HG02642 (cell line): ENCODE measurements around the gene ADA.

ENCODE experiments used
- ATAC-seq: cut with Tn5 transposase; IDR thresholded peaks from one replicate; pipeline ENCODE4 v1.9.1; 2021; ENCODE audit warnings: mild to moderate bottlenecking; ENCODE audit not compliant: unreplicated experiment, poor library complexity

Gene ADA

GRCh38 chr20:44587035-44587980 lies 64.2 kb downstream of the ADA start:
- ATAC-seq, result no peak

GRCh38 chr20:44586289-44586911 lies 65.1 kb downstream of the ADA start:
- ATAC-seq, result peak; percentile 73

DNA sequence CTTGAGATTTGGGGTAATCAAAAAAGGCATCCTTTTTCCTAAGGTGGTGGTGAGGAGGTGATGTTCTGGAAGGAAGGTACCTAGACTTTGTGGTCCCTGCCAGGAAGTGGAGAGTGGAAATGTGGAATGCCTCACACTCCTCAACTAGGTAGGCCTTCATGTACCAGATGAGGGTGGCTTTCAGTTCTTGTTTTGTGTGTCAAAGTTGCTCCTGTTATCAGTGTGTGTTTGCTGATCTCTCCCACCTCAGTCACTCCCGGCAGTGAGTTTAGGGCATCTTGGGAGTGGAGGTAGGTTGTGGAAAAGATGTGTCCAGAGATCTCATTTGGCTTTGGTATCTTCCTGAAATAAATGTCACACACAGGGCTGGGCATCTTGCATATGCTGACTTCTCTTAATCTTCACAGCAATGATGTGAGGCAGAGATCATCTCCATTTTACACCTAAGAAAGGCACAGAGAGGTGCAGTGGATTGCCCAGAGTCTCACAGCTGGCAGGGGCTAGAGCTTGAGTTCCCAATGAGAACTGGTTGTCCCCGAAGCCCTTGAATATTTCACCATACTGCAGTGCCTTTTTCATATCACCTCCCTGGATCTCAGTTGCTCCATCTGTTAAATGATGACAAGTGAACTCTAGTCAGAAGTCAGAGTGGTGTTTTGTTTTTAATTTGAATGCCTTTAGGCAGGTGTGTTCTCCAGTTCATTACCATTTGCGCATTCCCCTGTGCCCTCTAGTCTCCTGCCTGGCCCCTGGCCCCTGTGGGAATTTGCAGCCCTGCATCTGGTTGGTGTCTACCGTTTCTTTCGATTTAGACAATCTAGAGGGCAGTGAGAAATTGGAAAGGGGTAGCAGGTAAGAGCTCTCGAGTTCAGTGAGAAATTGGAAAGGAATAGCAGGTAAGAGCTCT lies 66.2 kb downstream of the ADA start:
- no peak for ATAC-seq

GRCh38 chr20:44584162-44584561 lies 67.3 kb downstream of the ADA start:
- no peak for ATAC-seq

- no peak for ATAC-seq
Measured at GRCh38 chr20:44583157-44583556, 68.3 kb downstream of the ADA start.

- ATAC-seq, result no peak
Measured at GRCh38 chr20:44582311-44583025, 69.0 kb downstream of the ADA start, which contains the start of gene PKIG. TSS of gene PKIG (plus strand) at chr20:44582579. CDS start at chr20:44614557, 31,978 bp downstream.

- ATAC-seq, result no peak
Measured at GRCh38 chr20:44581515-44581914, 70.0 kb downstream of the ADA start.

DNA sequence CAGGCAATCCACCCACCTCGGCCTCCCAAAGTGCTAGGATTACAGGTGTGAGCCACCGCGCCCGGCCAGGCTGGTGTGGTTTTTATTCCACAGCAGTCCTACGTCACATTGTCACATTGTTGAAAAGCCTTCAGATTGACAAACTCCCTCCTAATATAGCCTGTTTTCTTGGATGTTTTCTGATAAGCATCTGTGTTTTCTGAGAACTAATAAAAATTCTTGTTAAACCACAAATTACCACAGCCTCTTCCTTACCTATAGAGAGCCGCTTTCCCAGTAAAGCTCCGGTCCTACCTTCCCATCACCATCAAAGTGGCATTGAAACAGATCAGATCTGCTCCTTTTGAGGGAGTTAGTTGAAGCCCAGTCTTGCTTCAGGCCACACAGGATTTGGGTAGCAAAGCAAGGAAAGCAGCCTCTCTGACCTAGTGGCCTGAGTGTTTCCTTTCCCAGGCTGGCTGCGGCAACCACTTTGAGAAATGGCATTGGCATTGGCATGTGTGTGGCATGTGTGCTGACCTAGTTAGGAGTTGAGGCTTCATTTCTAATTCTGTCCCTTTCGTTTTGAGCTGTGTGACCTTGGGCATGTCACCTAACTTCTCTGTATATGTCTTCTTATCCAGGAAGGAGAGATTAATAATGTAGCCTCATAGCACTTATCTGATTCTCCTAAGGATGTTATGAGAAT lies 70.8 kb downstream of the ADA start:
- ATAC-seq, result no peak

DNA sequence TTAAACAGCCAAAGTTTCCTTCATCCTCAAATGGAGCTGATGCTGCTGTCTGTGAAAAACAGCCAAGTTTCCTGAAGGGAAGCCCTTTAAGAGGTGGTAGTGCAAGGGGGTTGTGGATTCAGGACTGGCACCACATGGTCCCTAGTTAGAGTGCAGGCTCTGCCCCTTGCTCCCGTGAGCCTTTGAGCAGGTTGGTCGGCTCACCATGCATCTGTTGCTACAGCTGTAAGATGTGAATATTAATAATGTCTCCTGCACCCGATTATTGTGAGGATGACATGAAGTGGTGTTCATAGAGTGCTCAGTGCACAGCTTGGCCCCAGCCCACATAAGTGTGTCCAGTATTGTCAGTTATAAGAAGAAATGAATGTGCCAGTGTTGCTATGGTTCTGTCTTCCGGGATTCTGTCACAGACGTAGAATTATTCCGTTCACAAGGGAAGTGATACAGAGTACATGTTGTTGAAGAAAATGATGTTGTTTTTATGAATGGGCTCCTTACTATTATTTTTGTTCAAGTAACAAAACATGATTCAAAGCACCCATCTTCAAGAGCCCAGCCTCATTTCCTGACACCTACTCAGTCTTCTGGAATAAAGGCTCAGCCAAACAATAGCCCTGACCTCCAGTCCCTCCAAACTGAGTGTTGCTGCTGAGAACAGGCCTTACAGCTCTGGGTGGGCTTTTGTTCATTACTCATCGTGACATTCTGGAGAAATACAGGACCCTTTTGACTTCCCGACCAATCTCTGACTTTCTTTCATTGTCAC lies 72.0 kb downstream of the ADA start:
- no peak for ATAC-seq

GRCh38 chr20:44576297-44576696 lies 75.2 kb downstream of the ADA start:
- ATAC-seq, result no peak

GRCh38 chr20:44574372-44574771 lies 77.1 kb downstream of the ADA start:
- no peak for ATAC-seq

GRCh38 chr20:44573501-44573869 lies 78.0 kb downstream of the ADA start:
- no peak for ATAC-seq

DNA sequence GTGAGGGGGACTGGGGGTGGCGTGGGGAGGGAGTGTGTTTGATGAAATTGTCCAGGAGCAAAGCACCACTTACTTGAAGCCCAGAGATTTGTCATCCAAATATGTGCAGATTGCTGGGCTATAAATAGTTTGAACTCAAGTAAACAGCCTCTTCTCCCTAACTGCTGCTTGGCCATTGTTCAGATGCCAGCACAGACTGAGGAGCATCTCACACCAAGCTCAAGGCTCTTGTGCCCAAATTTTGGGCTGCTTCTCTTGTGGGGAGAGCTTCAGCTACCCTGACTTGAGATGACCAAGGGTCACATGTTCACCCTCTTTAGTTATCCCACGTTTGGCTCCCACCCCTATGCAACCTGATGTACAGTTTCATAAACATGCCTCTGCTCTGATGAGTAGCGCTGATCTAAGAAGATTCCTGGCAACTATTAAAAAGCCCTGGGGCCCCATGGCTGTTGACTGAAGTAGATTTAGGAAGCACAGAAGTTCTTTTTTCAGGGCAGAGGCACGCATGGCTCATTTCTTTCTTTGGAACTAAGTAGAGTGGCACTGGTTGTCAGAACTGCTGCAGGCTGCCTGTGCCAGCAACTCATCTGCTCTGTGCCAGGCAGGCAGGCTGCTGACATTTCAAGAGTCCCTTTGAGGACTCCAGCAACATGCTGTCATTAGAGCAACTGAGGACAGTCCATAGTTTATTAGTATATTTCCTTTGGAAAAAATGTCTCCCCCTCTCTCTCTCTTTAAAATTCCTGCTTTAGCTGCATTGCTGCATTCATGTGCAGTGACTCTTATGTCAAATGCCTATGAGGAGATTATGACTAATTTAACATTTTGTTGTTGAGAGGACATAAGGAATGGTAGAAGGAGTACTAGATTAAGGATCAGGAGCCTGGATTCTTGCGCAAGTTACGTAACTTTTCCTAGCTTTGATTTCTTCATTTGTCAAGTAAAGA lies 78.7 kb downstream of the ADA start:
- no peak for ATAC-seq

DNA sequence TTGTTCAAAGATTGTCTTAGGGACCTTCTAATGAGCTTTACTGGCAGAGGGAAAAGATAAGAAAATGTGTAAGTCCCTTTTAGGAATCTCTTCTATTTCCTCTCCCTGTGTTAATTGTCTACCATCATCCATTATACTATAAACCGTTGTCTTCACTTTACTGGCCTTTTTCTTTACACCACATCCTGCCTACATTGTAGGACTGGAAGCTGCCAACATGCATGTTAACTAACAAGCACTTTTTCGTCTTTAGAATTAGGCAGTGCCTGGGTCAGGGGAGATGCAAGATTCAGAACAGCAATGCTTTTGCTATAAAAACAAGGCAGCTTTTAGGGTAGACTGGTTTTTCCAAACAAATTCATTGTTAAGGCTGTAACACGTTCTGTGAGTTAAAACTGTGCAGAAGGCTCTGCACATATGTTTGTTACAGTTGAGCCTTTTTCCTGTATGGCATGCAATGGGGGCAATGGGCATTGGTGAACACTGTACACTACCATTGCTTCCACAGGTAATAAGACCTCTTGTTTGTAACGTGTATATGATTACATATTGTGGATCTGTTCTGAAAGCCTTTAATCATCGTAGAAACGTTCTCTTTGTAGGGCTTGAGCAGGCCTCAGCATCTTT lies 80.0 kb downstream of the ADA start:
- no peak for ATAC-seq

GRCh38 chr20:44570367-44570766 lies 81.1 kb downstream of the ADA start:
- ATAC-seq, result no peak
